GM18907 (cell line): ENCODE results near the gene SREBF1.
"Not testable (repeated sequence)": the region's sequence is repeated elsewhere in the genome, so short reads cannot be mapped to it uniquely, and the experiment has no call there.

Experiments
- ATAC-seq: cut with Tn5 transposase; IDR thresholded peaks from one replicate; pipeline ENCODE4 v1.9.1; 2021; ENCODE audit warnings: mild to moderate bottlenecking, moderate library complexity; ENCODE audit not compliant: unreplicated experiment

SREBF1 gene

DNA sequence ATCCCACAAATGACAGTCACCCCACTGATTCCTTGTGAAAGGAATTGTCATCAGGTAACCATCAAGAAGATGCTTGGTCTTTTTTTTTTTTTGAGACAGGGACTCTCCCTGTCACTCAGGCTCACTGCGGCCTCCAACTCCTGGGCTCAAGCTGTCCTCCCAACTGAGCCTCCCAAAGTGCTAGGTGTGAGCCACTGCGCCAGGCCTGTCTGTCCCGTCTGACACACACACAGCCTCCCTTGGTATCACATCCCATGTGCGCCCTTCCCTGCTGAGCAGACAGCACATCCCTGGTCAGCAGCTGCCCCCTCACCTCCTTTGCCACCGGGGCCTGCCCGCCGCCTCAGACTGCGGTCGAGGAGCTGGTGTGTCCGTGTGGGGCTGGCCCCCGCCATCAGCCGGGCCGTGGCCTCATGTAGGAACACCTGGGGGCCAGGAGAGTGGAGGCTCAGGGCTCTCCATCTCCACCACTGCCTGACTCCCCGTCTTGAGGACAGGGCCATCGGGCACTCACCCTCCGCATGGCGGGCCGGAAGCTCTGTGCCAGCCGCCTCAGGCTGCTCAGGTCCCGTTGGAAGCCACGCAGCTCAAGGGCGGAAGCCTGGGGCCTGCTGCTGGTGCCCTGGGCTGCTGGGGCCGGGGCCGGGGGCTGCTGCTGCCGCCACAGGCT is 23.6 kb downstream of the SREBF1 start:
- no peak for ATAC-seq

DNA sequence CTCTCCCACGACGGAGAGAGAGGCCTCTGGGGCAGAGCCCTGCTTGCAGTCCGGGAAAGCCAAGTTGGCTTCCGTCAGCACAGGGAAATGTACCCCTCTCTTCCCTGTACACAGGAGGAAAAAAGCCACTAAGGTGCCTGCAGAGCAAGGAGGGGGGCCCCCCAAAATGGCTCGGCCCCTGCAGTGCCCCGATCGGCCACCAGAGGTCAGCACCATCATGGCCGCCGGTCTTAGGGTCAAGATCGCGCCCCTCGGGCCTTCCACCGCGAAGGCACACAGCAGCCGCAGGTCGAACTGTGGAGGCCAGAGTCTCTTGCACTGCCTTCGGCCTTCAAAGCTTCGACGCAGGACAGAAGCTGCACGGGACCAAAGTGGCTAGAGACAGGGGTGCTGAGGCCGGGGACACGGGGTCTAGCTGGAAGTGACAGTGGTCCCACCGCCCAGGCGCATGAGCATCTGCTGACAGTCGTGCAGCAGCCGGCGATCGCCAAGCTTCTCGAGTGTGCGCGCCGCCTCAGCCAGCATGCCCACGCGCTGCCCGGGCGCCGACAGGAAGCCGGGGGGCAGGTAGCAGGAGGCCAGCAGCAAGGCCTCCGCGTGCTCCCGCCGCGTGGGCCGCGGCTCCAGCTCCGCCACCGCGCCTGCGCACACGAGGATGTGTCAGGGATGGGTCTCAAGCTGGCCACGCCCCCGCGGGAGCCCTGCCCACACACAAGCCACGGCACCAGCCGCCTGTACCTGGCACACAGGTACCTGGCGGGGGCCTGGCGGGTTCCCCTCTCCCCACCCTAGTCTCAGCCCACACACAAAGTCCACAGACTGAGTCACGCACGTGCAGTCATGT is 24.4 kb downstream of the SREBF1 start:
- ATAC-seq = no peak

DNA sequence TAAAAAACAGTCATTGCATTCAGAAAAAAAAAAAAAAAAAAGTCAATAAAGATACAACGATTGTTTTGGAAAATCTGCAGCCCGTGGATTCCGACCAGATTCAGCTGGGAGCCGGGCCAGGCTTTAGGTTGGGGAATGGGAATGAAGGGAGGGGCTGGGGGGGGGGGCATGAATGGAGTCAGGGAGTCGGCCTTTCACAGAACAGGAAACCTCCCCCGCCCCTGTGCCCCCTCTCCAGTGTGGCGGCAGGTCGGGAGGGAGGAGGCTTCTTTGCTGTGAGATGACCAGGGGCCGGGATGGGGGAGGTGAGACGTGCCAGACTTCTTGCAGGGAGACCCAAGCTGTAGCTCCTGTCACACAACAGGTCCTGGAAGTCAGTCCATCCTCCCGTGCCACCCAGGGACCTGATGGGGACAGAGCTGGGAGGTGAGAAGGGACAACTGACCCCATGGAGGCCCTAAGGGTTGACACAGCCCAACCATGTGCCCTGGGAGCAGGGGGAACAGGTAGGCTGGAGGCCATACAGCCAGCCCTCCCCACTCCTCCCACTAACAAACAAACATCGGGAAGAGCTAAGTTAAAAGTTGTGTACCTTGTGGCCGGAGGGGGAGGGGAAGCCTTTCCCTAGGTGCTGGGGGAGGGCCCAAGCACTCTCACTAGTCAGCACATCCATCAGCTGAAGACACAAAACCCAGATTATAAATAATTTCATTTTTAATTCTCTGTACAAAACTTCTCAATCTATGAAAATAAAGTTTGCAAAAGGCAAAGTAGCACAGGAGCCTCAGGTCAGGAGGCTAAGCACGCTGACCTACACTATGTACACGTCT is 25.2 kb downstream of the SREBF1 start:
- no peak for ATAC-seq

DNA sequence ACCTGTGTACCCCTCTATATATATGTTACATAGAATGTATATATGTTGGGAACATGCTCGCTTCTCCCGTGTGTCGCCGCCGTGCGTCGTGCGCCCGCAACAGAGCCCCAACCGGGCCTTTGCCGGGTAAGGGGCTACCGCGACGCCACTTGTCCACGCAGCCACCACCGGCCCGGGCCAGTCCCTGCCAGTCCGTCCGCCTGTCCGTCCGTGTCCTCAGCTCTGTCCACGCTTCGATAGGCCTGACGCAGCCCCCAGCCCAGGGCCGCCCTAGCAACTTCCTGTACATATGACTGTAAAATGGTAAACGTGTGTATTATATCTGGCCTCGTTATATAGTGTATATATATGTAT is 25.9 kb downstream of the SREBF1 start:
- ATAC-seq = no peak

DNA sequence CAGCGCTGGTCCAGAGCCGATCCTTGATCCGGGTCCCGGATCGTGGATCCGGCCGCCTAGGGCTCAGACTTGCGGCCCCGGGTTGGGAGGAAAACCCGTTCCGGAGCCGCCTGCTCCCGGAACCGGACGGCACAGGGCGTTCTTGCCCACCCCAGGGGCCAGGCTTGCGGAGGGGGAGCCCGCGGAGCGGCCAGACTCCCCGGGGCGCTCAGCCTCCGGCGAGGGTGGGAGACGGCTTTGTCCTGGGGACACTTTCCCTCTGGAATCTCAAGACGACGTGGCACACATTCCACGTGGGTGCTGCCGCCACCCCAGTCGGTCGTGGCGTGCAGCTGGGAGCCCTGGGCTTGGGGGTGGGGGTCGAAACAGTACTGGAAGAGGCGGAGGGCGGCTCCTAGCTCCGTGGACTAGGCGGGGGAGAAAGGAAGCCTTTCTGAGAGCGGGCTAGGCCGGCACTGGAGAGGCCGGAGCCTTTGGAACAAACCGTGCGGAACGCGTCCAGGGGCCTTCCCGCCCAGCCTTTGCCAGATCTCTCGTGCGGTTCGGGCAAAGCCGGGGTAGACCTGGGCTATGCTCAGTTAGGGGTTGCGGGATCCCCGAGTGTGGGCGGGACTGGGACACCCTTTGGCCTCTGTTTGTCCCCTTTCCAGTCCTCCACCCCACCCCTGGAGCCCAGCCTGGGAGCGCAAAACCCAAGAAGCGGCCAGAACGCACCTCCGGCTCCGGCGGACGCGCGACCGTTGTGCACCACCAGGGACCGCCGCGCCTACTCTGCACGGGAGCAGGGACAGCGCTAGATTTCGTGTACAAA is 26.5 kb downstream of the SREBF1 start:
- ATAC-seq = no peak

DNA sequence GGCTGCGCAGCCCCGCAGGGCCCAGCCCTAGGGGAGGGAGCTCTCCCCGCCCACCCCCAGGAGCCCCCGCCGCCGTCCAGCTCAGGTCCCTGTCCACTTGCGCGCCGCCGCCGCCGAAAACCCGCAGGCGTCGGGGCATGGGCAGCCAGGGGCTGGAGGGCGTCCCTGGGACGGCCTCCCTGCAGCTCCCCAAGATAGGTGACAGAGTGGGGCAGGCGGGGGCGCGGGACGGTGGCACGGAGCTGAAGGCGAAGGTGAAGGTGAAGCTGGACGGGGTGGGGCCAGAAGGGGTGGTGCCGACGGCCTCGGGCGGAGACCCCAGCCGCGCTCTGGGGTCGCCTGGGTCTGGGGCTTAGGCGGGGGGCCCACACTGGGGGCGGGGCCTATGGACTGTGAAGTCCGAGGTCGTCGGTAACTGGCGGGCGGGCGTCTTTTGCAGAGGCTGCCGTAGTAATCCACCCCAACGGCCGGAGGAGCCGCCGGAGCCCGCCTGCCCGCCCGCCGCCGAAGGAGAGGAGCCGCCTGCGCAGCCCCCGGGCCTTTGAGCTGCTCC is 27.2 kb downstream of the SREBF1 start:
- ATAC-seq = no peak

DNA sequence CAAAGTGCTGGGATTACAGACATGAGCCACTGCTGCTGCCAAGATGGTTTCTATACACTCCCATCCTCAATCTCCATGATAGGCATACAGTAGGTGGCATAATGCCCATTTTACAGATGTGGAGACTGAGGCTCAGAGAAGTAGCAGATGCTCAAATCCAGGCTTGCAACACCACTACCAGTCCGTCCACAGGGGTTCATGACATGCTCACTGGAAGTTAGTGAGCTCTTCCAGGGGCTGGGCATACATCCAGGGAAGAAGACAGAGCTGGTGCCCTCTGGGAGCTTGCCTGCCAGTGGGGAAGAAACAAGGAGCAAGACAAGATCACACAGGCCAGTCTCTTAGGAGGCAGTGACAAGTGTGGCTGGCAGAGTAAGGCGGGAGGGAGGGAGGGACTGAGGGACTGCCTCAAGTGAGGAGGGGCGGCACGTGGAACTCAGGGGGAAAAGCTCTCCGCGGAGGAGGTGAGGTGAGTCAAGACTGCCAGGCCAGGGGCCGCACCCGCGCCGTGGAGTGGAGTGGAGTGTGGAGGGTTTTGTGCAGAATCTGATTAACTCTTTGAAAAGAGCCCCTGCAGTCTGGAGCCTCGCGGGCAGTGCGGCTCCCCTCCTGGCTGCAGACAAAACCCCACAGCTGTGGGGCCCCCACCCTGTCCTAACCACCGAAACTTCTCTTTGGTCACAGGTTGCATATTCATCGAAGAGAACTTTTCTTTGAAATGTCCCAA is 27.9 kb downstream of the SREBF1 start:
- ATAC-seq = no peak

DNA sequence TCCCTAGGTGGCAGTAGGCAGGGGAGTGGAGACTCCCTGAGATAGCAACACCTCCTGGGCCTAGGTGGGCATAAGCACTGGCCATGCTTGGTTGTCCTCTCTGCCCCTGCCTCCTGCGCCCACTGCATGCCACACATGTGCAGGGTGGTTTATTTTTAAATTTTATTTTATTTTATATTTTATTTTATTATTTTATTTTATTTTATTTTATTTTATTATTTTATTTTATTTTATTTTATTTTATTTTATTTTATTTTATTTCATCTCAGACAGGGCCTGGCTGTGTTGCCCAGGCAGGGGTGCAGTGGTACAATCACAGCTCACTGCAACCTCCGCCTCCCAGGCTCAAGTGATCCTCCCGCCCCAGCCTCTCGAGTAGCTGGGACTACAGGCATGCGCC is 28.6 kb downstream of the SREBF1 start:
- ATAC-seq = not testable (repeated sequence)

DNA sequence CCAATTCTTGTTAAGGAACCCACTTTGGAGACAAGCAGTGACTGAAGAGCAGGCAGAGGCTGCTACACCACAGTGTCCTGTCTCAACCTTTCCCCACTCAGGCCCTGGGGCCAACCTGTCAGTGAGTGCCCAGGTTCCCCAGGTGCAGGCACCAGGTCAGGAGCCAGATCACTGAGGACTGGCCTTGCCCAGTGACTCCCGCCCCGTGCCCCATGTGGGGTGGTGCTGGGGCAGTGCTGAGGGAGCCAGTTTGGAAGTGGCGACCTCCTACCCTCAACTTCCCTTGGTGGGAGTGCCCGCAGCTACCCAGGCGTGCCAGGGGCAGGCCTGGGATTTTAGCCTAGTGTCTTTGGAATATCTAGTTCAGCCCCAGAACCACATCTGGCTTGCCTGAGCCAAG is 29.3 kb downstream of the SREBF1 start:
- no peak for ATAC-seq

DNA sequence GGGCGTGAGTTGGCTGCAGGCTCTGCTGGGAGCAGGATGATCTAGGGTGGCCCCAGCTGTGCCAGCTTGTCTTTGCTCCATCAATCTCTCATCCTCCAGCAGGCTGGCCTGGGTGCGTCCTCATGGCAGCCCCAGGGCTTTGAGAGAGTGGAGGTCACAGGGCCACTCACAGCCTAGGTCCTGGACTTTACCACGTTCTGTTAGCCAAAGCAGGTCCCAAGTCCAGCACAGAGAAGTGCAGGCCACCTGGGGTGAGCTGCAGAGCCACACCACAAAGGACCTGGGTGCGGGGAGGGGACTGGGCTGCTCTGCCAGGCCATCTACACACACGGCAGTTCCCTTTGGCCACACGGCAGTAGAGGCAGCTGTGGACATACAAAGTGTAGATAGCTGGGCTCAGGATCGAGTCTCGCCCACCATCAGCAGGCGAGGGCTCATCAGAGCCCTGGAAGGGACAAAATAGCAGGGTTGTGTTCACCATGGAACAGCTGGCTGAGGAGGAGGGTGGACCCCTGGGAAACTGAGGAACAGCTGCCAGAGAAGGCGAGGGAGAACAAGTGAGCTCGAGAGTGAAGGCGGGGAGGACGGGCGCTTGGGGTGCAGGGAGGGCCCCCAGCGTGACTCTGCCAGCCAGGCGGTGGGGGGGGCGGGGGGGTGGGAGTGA is 30.0 kb downstream of the SREBF1 start:
- no peak for ATAC-seq

DNA sequence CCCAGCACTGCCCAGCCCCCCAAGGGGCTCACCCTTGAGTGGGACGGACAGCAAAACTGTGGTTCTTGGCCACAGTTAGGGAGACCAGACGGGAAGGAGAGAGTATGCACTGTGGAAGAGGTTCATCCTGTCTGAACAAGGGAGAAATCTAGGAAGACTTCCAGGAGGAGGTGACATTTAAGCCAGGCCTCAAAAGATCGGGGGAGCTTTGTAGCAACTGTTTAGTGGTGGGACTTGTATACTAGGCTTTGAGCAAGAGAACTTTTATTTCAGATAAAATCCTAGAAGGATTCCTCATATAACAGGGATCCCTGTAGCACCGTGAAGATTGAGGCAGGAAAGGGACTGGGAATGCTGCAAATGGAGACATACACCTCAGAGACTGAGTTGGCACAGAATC is 30.8 kb downstream of the SREBF1 start:
- ATAC-seq = no peak

DNA sequence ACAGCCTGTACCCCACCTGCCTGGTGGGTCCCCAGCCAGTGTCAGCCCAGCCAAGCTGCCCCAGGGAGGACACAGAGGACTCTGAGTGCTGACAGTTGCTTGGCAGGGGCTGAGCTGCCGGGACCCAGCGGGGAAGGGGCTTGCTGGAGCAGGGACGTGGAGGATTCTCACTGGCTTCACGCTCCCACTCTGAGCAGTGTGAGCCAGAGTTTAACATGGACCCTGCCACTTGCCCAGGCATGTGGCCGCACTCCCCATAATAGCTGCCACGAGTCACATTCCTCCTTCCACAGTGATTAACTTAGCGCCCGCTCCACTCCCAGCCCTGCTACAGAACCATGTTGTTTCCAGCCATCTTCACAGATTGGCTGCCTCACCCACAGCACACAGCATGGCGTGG is 31.2 kb downstream of the SREBF1 start:
- no peak for ATAC-seq

DNA sequence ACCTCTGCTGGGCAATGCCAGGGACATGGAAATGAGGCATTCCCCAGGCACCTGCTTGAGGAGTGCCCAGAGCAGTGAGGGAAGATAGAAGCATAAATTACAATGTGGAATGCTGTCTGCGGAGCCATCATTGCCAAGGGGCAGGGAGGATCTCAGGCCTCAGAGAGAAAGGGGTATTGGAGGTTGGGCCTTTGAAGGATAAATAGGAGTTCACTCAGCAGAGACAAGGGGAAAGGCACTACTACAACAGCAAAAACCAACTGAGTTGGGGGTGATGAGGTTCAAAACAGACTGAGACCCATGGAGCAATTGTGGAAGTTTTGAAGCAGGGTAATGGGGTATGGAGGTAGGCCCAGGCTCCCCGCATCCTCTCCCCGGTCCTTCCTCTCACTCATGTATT is 32.8 kb downstream of the SREBF1 start:
- ATAC-seq = no peak

DNA sequence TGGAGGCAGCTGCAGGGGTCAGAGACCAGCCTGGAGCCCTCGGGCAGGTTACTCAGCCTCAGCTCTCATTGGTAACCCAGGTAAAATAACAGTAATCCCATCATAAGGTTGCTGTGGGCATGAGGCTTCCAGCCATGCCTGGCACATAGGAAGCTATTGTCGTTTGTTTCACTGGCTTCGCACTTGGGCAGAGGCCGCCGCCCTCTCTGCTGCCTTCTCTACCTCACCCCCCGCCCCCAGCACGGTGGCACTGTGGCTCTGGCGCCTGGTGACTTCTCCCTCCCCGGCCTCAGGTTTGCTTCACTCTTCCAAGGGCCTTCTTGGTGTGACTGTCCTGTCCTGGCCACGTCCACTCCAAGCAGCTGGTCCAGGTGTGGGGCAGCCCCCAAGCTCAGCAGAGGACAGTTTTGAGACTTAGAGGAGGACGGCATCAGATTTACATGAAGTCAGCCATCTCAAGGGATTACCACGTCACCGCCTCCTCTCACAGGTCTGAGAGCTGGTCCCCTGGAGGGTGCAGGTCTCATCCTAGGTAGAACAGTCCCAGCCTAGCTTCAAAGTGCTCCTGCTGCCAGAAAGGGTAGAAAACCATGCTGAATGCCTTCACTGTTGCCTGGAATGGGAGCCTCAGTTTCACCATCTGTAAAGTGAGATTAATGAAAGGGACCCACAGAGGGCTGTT is 34.8 kb downstream of the SREBF1 start:
- ATAC-seq = no peak

DNA sequence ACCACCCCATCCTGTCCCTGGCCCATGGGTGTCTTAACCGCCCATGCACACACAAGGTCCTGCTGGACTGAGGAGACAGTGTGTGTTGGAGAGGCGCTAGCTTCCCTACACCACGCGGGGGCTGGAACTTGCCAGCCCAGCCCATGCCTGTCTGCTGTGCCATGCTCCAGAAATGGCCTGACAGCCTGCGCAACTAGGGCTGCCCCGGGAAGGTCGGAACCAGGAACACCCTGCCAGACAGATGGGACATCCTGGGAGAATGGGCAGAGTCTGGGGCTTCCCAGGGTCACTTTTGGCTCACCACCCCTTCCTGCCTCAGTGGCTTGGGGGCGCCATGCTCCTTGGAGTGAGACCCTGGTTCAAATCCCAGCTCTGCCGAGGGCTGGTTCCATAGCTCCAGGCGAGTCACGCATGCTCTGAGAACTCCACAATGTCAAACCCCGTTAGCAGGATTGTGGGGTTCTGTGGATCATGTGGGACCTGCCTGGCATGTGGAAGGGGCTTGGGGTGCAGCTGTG is 36.2 kb downstream of the SREBF1 start:
- no peak for ATAC-seq

DNA sequence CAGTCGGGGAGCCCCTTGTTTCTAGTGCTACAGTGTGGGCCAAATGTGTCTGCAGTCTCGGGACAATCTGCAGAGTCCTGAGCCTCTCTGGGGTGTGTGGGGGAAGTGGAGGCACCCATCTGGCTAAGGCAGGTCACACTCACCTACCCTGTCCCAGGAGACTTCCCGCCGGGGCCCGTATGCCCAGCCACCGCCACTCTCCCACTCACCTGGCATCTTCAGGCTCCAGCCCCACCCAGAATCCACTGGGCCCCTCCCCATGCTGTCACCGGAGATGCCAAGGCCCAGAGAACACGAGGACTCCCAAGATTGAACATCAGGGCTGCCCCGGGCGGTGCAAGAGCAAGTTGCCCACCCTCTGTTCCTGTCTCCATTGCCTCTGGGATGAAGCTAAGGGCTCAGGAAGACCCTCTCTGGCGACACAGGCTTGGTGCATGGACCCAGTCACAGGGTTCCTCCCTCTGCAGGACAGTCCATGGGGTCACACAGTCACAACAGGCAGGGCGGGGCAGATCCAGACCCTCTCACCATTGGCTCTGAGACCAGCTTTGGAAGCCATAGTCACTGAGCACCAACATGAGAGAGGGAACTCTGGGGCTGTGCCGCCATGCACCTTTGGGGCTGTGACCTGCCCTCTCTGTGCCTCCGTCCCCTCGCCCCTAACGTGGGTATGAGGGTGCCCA is 38.1 kb downstream of the SREBF1 start:
- ATAC-seq = no peak

DNA sequence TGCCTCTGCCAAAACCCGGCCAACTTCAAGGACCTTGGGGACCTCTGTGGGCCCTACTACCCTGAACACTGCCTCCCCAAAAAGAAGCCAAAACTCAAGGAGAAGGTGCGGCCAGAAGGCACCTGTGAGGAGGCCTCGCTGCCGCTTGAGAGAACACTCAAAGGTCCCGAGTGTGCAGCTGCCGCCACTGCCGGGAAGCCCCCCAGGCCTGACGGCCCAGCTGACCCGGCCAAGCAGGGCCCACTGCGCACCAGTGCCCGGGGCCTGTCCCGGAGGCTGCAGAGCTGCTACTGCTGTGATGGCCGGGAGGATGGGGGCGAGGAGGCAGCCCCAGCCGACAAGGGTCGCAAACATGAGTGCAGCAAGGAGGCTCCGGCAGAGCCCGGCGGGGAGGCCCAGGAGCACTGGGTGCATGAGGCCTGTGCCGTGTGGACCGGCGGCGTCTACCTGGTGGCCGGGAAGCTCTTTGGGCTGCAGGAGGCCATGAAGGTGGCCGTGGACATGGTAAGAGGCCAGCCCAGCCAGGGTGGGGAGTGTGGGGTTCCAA is 38.7 kb downstream of the SREBF1 start:
- no peak for ATAC-seq
